NCI-H2227 (cell line): ENCODE results near the gene DERL2.
A peak's percentile ranks its signal among the peaks of the same experiment; 100 is the strongest.

Experiments used
- DNase-seq: peaks from one replicate; lab custom pipeline; 2025; ENCODE audit not compliant: unreplicated experiment; lab: John Stamatoyannopoulos, UW

The DERL2 gene

DNA sequence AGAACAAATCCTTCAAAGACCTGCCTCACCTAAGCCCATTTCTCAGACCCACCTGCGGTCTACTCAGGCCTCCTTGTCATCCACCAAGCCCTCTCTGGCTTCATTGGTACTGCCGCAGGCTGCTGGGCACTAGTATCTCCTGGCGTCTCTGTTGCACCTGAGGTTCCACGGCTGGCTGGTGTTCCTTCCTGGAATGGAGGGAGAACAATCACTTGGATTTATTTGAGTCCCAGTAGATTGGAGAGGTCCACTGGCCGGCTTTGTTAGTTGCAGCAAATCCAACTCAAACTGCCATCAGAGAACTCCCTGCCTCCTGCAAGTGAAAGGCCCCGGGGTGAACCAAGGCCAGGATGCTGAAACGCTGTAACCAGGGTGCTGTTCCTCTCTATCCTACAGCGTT, 15.7 kb upstream of the DERL2 start:
- no peak for DNase-seq

- DNase-seq: peak; percentile 97
Observed at GRCh38 chr17:5500589-5501391, 14.8 kb upstream of the DERL2 start.

DNA sequence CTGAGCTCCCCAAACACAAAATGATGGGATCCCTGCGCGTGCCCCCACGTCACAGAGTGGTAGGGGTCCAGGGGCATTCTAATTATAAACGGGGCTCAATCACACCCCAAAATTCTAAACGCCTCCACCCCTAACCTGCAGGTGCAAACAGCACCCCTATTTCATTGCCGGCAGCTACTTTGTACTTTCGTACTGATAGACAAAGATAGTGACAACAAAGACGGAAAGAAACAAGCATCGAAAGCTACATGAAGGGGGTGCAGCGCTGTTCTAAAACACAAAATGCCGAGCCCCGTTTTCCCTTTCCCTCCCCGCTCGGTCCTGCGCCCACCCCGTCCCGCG, 14.2 kb upstream of the DERL2 start:
- no peak for DNase-seq

DNA sequence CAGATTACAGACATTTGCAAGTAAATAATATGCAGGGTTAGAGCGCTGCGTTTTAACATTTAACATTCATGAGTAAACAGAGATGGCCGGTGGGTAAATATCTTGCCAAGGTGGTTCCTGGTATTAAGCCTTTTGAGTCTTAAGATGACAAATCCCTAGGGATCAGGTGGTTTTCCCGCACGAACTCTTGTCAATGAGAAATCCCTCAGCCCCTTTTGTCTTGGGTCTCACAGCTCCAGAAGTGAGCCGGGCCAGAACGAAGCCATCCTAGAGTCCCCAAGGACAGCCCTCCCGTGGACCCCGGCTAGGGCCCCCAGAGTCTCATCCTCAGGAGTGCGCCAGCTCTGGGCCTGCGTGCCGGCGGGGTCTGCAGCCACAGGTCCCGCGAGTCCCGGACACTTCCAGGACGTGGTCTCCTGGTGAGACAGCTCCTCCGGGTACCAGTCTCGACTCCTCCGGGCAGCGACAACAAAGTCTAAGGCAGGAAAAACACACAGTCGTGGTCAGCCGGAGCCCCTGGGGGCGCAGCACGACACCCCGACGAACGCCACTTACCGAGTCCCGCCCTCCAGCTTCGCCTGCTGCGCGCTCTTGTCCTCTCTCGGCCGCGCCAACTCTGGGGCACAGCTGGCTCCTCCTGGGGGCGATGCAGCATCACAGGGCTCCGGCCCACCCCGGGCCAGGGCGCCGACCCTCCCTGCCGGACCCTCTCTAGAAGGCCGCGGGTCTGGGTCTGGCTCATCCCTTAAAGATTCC, 13.7 kb upstream of the DERL2 start:
- DNase-seq: peak; percentile 51

GRCh38 chr17:5492970-5493369, 7.0 kb upstream of the DERL2 start:
- DNase-seq: no peak

DNA sequence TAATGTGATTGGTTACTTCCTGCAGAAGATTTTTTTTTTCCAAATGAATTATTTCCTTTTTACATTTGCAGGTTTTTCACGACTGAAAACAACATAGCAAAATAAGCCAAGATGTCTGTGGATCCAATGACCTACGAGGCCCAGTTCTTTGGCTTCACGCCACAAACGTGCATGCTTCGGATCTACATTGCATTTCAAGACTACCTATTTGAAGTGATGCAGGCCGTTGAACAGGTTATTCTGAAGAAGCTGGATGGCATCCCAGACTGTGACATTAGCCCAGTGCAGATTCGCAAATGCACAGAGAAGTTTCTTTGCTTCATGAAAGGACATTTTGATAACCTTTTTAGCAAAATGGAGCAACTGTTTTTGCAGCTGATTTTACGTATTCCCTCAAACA, 2.8 kb upstream of the DERL2 start:
- DNase-seq: no peak

DNA sequence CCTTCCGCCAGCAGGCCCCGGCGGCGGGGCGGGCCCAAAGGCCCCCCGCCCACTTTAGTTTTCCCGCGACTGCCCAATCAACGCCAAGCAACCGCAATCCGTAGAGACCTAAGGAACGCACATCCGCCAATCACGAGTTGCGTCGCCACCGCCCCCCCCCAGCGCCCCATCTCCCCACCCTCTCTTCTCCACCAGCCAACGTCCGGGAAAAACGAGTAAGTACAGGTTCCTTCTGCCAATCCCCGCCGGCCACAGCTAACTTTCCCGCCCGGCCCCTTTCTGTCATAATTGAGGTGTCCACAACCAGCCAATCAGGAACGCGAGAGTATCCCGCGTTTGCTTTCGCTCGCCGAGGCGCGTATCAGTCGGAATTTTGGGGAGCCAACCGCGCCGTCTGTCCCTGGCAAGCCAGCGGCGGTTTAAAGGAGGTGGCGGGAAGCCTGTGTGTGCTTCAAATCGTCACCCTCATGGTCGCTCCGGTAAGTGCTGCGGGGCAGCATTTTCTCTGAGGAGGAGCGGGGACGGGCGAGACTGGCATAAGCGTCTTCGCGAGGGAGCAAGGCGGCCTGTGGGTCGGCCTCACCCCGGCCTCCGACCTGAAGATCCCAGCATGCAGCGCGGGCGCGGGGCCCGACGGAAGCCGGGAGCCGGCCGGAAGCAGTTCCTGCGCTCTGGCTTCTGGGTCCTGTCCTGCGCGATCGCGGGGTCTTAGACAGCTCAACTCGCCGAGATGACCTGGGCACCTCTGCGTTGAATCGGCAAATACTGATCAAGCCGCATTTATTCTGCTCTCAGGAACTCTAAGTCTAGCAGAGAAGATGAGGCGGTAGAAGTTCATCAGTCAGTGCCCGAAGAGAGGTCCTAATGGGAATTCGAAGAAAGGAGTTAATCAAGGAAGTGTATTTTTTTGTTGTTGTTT, 487 bp upstream of the DERL2 start, which contains the start of gene MIS12:
Gene MIS12, plus strand, starts transcription at position 361 of the 919 bp plus-strand sequence. CDS start 2,297 bp downstream, outside the sequence.
- peak; percentile 96 for DNase-seq

DNA sequence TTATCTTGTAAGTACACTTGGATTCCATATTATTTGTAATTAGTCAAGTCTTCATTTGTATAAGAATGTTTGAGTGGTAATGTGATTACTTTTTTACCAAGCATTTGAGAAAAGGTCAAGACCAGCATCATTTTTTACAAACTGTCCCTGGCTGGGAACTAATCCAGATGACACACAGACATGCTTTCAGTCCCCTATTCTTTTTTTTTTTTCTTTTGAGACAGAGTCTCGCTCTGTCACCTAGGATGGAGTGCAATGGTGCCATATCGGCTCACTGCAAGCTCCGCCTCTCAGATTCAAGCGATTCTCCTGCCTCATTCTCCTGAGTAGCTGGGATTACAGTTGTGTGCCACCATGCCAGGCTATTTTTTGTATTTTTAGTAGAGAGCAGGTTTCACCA, 4.5 kb downstream of the DERL2 start:
- DNase-seq: no peak

DNA sequence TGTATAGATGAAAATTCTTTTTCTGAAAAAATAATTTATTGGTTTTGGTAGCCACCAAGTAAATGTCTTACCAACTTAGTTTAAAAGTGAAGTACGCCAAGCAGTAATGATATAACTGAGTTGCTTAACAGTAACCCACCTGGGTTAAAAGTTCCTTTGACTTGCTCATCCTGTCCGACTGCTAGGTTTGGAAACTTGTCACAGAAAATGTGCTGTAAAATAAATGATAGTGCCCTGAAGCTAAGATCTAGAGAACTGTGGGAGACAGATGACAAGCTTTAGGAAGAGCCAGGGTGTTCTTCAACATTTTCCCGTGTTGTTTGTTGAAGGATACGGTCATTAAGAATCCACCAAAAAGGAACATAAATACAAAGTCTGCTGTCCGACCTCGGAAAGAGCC, 5.0 kb downstream of the DERL2 start:
- DNase-seq: no peak

DNA sequence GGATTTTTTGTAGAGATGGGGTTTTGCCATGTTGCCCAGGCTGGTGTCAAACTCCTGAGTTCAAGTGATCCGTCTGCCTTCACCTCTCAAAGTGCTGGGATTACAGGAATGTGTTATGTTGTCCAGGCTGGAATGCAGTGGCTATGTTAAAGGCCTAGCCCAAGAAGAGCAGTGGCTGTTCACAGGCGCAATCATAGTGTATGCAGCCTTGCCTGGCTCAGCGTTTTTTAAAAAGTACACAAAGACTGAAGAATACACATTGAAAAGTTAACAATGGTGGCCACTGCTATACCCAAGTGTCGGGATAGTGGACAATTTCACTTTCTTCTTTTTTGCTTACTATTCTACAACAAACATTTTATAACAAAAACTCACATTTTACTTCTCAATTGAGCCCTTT, 7.0 kb downstream of the DERL2 start:
- DNase-seq: no peak

- DNase-seq: no peak
Observed at GRCh38 chr17:5473906-5474305, 12.1 kb downstream of the DERL2 start.

DNA sequence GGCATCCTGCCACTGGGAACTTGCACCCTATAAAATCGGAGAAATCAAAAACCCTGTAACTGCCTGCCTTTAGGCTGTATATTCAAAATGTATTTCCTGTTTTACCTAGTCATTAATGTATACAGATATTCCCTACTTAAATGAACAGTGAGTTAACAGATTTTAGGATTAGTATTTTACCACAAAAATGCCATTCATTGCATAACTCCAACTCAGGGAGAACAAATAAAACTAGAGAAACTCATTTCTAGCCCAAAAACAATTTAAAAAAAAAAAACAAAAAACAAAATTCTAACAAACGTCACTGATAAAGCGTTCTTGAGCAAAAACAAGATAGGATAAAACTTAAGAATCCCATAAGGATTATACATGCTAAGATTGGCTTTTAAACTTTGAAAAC, 13.5 kb downstream of the DERL2 start:
- no peak for DNase-seq

DNA sequence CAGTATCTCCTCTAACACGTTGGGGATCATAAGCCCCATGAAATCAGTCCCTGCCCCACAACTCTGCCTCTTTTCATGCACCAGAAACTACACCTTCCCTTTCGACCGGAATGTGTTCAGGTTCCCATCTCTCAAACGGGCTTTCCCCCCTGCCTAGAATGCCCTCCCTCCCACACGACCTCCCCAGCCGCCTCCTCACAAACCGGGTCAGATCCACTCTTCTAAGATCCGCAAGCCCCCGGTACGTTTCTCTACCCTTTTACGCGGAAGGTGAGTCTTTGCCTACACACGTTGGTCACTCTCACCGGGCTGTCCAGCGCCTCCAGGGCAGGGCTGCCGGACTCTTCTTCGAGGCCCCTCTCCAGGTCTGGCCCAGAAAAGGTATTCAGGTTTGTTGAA, 17.9 kb downstream of the DERL2 start:
- DNase-seq: no peak

DNA sequence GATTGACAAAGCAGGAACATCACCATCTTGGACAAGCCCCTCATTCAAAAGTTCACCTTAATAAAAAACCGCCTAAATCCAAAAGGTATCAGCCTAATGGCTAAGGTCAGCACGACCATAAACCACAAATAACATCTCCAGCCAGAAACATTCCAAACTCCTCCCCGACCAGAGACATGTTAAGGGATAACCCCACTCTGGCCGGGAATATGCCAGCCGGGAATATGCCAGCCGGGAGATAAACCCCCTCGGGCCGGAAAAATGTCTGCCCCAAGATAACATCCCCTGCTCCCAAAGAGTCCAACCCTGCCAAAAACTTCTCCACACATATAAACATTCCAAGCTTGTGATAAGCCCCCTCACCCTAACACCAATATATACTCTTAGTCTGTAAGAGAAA, 18.6 kb downstream of the DERL2 start:
- no peak for DNase-seq

GRCh38 chr17:5466295-5466694, 19.7 kb downstream of the DERL2 start:
- no peak for DNase-seq

DNA sequence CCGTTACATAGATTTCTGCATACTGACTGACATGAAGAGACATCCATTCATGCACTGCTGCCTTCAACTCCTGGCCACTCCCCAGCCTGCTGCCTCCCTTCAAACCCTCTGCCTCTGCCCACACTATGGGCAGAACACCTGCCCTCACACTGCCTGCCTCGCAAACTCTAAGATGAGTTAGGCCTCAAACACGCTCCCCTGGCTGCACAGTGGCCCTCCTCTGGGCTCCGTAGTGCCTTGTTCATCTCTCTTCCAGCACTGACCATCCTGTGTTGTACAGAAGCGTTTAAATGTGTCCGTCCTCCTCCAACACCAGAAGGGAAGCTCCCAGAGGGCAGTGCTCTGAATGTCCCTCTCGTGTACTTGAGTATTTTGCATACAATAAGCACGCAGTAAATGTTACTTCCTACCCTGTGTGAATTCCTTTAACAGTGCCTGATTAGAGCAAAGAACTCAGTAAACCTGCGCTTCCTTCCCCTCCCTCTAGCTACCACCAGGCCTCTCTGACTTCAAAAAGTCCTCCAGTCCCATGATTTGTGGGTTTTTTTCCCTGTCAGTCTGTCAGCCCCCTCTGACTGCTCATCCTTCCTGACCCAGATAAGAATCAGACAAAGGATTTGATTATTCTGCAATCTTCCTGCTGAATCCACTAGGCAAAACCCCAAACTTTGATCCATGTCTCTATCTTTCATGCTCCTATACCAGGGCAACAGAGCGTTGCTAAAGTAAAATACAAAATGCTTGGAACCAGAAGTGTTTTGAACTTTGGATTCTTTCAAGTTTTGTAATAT, 21.1 kb downstream of the DERL2 start:
- no peak for DNase-seq

- no peak for DNase-seq
Observed at GRCh38 chr17:5446786-5447185, 39.2 kb downstream of the DERL2 start.

GRCh38 chr17:5444209-5444608, 41.8 kb downstream of the DERL2 start:
- no peak for DNase-seq

GRCh38 chr17:5443728-5444127, 42.2 kb downstream of the DERL2 start:
- DNase-seq: no peak

- DNase-seq: no peak
Observed at GRCh38 chr17:5439446-5439764, 46.6 kb downstream of the DERL2 start.
